ENCODE results near the gene RASGRF2. TPM values are rescaled to one million over a fixed set of nuclear protein-coding genes. Genes with fewer than 3 reads are reported as not detected.

The RASGRF2 gene
- total and polyA plus RNA-seq, 3 experiments from 2014 or later, result 11.1 to 13.5 (median 13.4) TPM

GRCh38 chr5:80934751-80935150 lies 25.4 kb upstream of the RASGRF2 start:
- ChIA-PET POLR2A (no interaction called here), CTCF (interaction anchor here (3.6 kb wide), 1 partner anchor 173 kb away, joined by 19 read pairs; no protein-coding TSS in a partner anchor)
- H3K9me3 ChIP-seq (ENCODE audit: low read length), result no peaks in the 10 kb centered on the region
- H3K27ac ChIP-seq (ENCODE audit: low read depth, low read length), result no peak overlapping the region
- Mint-ChIP-seq H3K27ac (peak overlapping the region in 1 of 8 donors; percentile 54), H3K9me3 (no peaks in the 10 kb centered on the region), H3K4me1 (peaks cover 4 to 6% (median 5%) of the 10 kb centered on the region in 3 donors), H3K4me3 (no peak overlapping the region), H3K27me3 (peaks cover 2 to 5% of the 10 kb centered on the region in 2 donors), H3K36me3 (peaks cover 0 to 5% (median 0%) of the 10 kb centered on the region in 3 donors)
- no peak overlapping the region for H3K4me3 ChIP-seq (ENCODE audit: low read length)
- no peaks in the 10 kb centered on the region for H3K27me3 ChIP-seq (ENCODE audit: insufficient read depth, low read length, poor library complexity, severe bottlenecking)
- H3K36me3 ChIP-seq (ENCODE audit: insufficient read depth, low read length), result no peaks in the 10 kb centered on the region
- DNase-seq, result no peak
- H3K4me1 ChIP-seq (ENCODE audit: insufficient read depth, low read length), result no peaks in the 10 kb centered on the region

- Mint-ChIP-seq H3K4me3 (no peak overlapping the region), H3K27ac (no peak overlapping the region), H3K36me3 (peaks cover 0 to 5% (median 0%) of the 10 kb centered on the region in 3 donors), H3K9me3 (no peaks in the 10 kb centered on the region), H3K27me3 (peaks cover 2 to 5% of the 10 kb centered on the region in 2 donors), H3K4me1 (peaks cover 4 to 6% (median 5%) of the 10 kb centered on the region in 3 donors)
- Histone ChIP-seq H3K36me3 (ENCODE audit: insufficient read depth, low read length) (no peaks in the 10 kb centered on the region), H3K9me3 (ENCODE audit: low read length) (no peaks in the 10 kb centered on the region), H3K4me1 (ENCODE audit: insufficient read depth, low read length) (no peaks in the 10 kb centered on the region), H3K27ac (ENCODE audit: low read depth, low read length) (no peak overlapping the region), H3K4me3 (ENCODE audit: low read length) (no peak overlapping the region), H3K27me3 (ENCODE audit: insufficient read depth, low read length, poor library complexity, severe bottlenecking) (no peaks in the 10 kb centered on the region)
- no peak for DNase-seq
- ChIA-PET POLR2A (no interaction called here), CTCF (interaction anchor here (3.6 kb wide), 1 partner anchor 172 kb away, joined by 19 read pairs; no protein-coding TSS in a partner anchor)
These were observed 24.3 kb upstream of the RASGRF2 start for GRCh38 chr5:80935811-80936385.

- ChIA-PET CTCF (interaction anchor here (3.6 kb wide), 1 partner anchor 171 kb away, joined by 19 read pairs; no protein-coding TSS in a partner anchor), POLR2A (no interaction called here)
- Histone ChIP-seq H3K27me3 (ENCODE audit: insufficient read depth, low read length, poor library complexity, severe bottlenecking) (no peaks in the 10 kb centered on the region), H3K36me3 (ENCODE audit: insufficient read depth, low read length) (no peaks in the 10 kb centered on the region), H3K4me1 (ENCODE audit: insufficient read depth, low read length) (no peaks in the 10 kb centered on the region), H3K27ac (ENCODE audit: low read depth, low read length) (no peak overlapping the region), H3K4me3 (ENCODE audit: low read length) (no peak overlapping the region), H3K9me3 (ENCODE audit: low read length) (no peaks in the 10 kb centered on the region)
- H3K4me3 Mint-ChIP-seq, result no peak overlapping the region
- DNase-seq, result no peak
- H3K9me3 Mint-ChIP-seq, result no peaks in the 10 kb centered on the region
- H3K27ac Mint-ChIP-seq, result no peak overlapping the region
- peaks cover 0 to 9% (median 0%) of the 10 kb centered on the region in 3 donors for H3K36me3 Mint-ChIP-seq
- peaks cover 4 to 6% (median 5%) of the 10 kb centered on the region in 3 donors for H3K4me1 Mint-ChIP-seq
- H3K27me3 Mint-ChIP-seq, result peaks cover 3 to 9% of the 10 kb centered on the region in 2 donors
These were observed 23.3 kb upstream of the RASGRF2 start for GRCh38 chr5:80936881-80937280.

GRCh38 chr5:80937584-80938356 lies 22.4 kb upstream of the RASGRF2 start:
- POLR2A ChIA-PET, result no interaction called here
- Histone ChIP-seq H3K27ac (ENCODE audit: low read depth, low read length) (no peak overlapping the region), H3K4me1 (ENCODE audit: insufficient read depth, low read length) (no peaks in the 10 kb centered on the region), H3K36me3 (ENCODE audit: insufficient read depth, low read length) (no peaks in the 10 kb centered on the region), H3K4me3 (ENCODE audit: low read length) (no peak overlapping the region), H3K27me3 (ENCODE audit: insufficient read depth, low read length, poor library complexity, severe bottlenecking) (no peaks in the 10 kb centered on the region), H3K9me3 (ENCODE audit: low read length) (no peaks in the 10 kb centered on the region)
- H3K4me1 Mint-ChIP-seq, result peaks cover 4 to 6% (median 5%) of the 10 kb centered on the region in 3 donors
- H3K27ac Mint-ChIP-seq, result no peak overlapping the region
- H3K9me3 Mint-ChIP-seq, result no peaks in the 10 kb centered on the region
- peaks cover 0 to 12% (median 0%) of the 10 kb centered on the region in 3 donors for H3K36me3 Mint-ChIP-seq
- CTCF ChIA-PET, result interaction anchor here (3.6 kb wide), 1 partner anchor 170 kb away, joined by 19 read pairs; no protein-coding TSS in a partner anchor
- DNase-seq, result no peak
- H3K4me3 Mint-ChIP-seq, result no peak overlapping the region
- H3K27me3 Mint-ChIP-seq, result peaks cover 3 to 4% of the 10 kb centered on the region in 2 donors

- H3K36me3 ChIP-seq (ENCODE audit: insufficient read depth, low read length), result no peaks in the 10 kb centered on the region
- H3K27me3 ChIP-seq (ENCODE audit: insufficient read depth, low read length, poor library complexity, severe bottlenecking), result no peaks in the 10 kb centered on the region
- Mint-ChIP-seq H3K27ac (peak overlapping the region in 1 of 8 donors; percentile 22), H3K9me3 (no peaks in the 10 kb centered on the region), H3K27me3 (peaks cover 4 to 5% of the 10 kb centered on the region in 2 donors), H3K36me3 (peaks cover 0 to 13% (median 0%) of the 10 kb centered on the region in 3 donors), H3K4me3 (no peak overlapping the region), H3K4me1 (no peaks in the 10 kb centered on the region)
- no peaks in the 10 kb centered on the region for H3K9me3 ChIP-seq (ENCODE audit: low read length)
- H3K27ac ChIP-seq (ENCODE audit: low read depth, low read length), result no peak overlapping the region
- ChIA-PET POLR2A (no interaction called here), CTCF (no interaction called here)
- no peak for DNase-seq
- H3K4me1 ChIP-seq (ENCODE audit: insufficient read depth, low read length), result no peaks in the 10 kb centered on the region
- H3K4me3 ChIP-seq (ENCODE audit: low read length), result no peak overlapping the region
These were observed 18.7 kb upstream of the RASGRF2 start for GRCh38 chr5:80941496-80941895.

GRCh38 chr5:80951366-80951765 lies 8.8 kb upstream of the RASGRF2 start:
- Mint-ChIP-seq H3K36me3 (peaks cover 0 to 17% (median 2%) of the 10 kb centered on the region in 3 donors), H3K4me1 (no peaks in the 10 kb centered on the region), H3K27me3 (no peaks in the 10 kb centered on the region), H3K9me3 (peaks cover 0 to 3% (median 0%) of the 10 kb centered on the region in 5 donors), H3K4me3 (no peak overlapping the region), H3K27ac (no peak overlapping the region)
- no peak overlapping the region for H3K4me3 ChIP-seq (ENCODE audit: low read length)
- H3K36me3 ChIP-seq (ENCODE audit: insufficient read depth, low read length), result no peaks in the 10 kb centered on the region
- no peaks in the 10 kb centered on the region for H3K27me3 ChIP-seq (ENCODE audit: insufficient read depth, low read length, poor library complexity, severe bottlenecking)
- POLR2A ChIA-PET, result no interaction called here
- no peaks in the 10 kb centered on the region for H3K4me1 ChIP-seq (ENCODE audit: insufficient read depth, low read length)
- no peak for DNase-seq
- H3K27ac ChIP-seq (ENCODE audit: low read depth, low read length), result no peak overlapping the region
- CTCF ChIA-PET, result no interaction called here
- H3K9me3 ChIP-seq (ENCODE audit: low read length), result no peaks in the 10 kb centered on the region

GRCh38 chr5:80953587-80953986 lies 6.6 kb upstream of the RASGRF2 start:
- Histone ChIP-seq H3K4me3 (ENCODE audit: low read length) (no peak overlapping the region), H3K27me3 (ENCODE audit: insufficient read depth, low read length, poor library complexity, severe bottlenecking) (no peaks in the 10 kb centered on the region), H3K27ac (ENCODE audit: low read depth, low read length) (no peak overlapping the region), H3K4me1 (ENCODE audit: insufficient read depth, low read length) (peaks cover 14% of the 10 kb centered on the region), H3K36me3 (ENCODE audit: insufficient read depth, low read length) (no peaks in the 10 kb centered on the region), H3K9me3 (ENCODE audit: low read length) (no peaks in the 10 kb centered on the region)
- Mint-ChIP-seq H3K4me3 (no peak overlapping the region), H3K9me3 (peaks cover 0 to 3% (median 0%) of the 10 kb centered on the region in 5 donors), H3K27ac (no peak overlapping the region), H3K36me3 (peaks cover 0 to 7% (median 0%) of the 10 kb centered on the region in 3 donors), H3K4me1 (peaks cover 11 to 13% (median 12%) of the 10 kb centered on the region in 3 donors), H3K27me3 (peaks cover 0 to 2% of the 10 kb centered on the region in 2 donors)
- no peak for DNase-seq
- CTCF ChIA-PET, result no interaction called here
- POLR2A ChIA-PET, result no interaction called here

- no peak overlapping the region for H3K27ac Mint-ChIP-seq
- H3K4me1 ChIP-seq (ENCODE audit: insufficient read depth, low read length), result peaks cover 28% of the 10 kb centered on the region
- peaks cover 4 to 5% of the 10 kb centered on the region in 2 donors for H3K27me3 Mint-ChIP-seq
- H3K4me1 Mint-ChIP-seq, result peaks cover 18 to 26% (median 21%) of the 10 kb centered on the region in 3 donors
- H3K36me3 Mint-ChIP-seq, result peaks cover 0 to 7% (median 4%) of the 10 kb centered on the region in 3 donors
- CTCF ChIA-PET, result no interaction called here
- H3K27ac ChIP-seq (ENCODE audit: low read depth, low read length), result no peak overlapping the region
- DNase-seq, result no peak
- no peak overlapping the region for H3K4me3 Mint-ChIP-seq
- no peak overlapping the region for H3K4me3 ChIP-seq (ENCODE audit: low read length)
- no peaks in the 10 kb centered on the region for H3K27me3 ChIP-seq (ENCODE audit: insufficient read depth, low read length, poor library complexity, severe bottlenecking)
- peaks cover 0 to 3% (median 0%) of the 10 kb centered on the region in 5 donors for H3K9me3 Mint-ChIP-seq
- no peaks in the 10 kb centered on the region for H3K9me3 ChIP-seq (ENCODE audit: low read length)
- POLR2A ChIA-PET, result no interaction called here
- no peaks in the 10 kb centered on the region for H3K36me3 ChIP-seq (ENCODE audit: insufficient read depth, low read length)
These were observed 5.0 kb upstream of the RASGRF2 start for GRCh38 chr5:80955082-80955590.

All from CD8-positive, alpha-beta memory T cell (primary cell).